Muscle layer of colon (tissue), 2 donors: ENCODE measurements around the gene TP53TG5.

Experiments
- H3K27ac ChIP-seq: one replicate; pipeline ENCODE4 v1.7.0; 2013; ENCODE audit warnings: low read depth, mild to moderate bottlenecking, low read length, moderate library complexity
- H3K27me3 ChIP-seq, 2 donors: one replicate each; pipeline ENCODE4 v1.7.0; 2013; ENCODE audit warnings: low read length in 2 of 2, mild to moderate bottlenecking in 2 of 2; ENCODE audit not compliant: insufficient read depth in 2 of 2, control insufficient read depth in 1 of 2
- H3K36me3 ChIP-seq: one replicate; pipeline ENCODE4 v1.7.0; 2013; ENCODE audit warnings: mild to moderate bottlenecking, low read length; ENCODE audit not compliant: insufficient read depth
- H3K4me1 ChIP-seq: one replicate; pipeline ENCODE4 v1.7.0; 2013; ENCODE audit warnings: mild to moderate bottlenecking, low read length; ENCODE audit not compliant: insufficient read depth
- H3K4me3 ChIP-seq, 2 donors: one replicate each; pipeline ENCODE4 v1.7.0; 2013; ENCODE audit warnings: low read length in 2 of 2, low read depth in 1 of 2, mild to moderate bottlenecking in 1 of 2, moderate library complexity in 1 of 2
- H3K9ac ChIP-seq: one replicate; pipeline ENCODE4 v1.7.0; 2013; ENCODE audit warnings: low read length
- H3K9me3 ChIP-seq: one replicate; pipeline ENCODE4 v1.7.0; 2013; ENCODE audit warnings: mild to moderate bottlenecking, low read length
- donor health status: abdominal sarcoma.
- donor health status: Adenocarcinoma of cecum.

The TP53TG5 gene

DNA sequence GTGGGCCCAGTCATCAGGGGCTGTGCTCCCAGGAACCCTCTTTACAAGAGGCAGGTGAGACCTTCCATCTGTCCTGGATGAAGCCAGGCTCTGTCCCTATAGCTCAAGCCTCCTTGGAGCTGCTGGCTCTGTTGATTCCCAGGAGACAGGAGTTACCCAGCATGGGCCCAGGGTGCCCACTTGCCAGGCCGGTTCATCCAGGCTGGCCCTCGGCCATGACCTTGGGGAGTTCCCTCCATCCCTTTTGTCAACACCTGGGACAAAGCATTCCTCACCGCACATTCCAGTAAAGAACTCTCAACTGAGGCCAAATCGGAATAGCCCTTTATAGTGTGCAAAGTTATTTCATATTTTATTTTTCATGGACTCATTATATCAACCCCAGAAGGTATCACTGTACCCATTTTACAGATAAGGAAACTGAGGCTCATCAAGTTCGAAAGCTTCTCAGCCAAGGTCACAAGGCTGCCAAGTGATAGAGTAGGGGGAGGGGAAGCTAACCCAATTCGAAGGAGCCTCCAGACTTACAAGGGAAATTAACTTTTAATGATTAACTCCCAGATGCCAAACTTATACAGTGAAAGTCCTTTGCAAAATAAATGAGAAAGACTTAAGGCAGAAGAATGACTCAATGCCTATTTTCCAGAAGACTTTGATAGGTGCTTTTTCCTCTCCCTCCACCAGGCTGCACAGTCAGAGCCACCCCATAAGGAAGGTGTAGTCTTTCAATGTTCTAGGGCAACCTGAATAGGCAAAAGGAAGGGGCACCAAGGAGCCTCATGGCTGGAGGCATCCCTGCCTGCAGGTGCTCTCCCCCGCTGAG, 48.4 kb downstream of the TP53TG5 start:
- Histone ChIP-seq H3K27ac (no peak overlapping the region), H3K36me3 (peaks cover 69% of the 10 kb centered on the region)

DNA sequence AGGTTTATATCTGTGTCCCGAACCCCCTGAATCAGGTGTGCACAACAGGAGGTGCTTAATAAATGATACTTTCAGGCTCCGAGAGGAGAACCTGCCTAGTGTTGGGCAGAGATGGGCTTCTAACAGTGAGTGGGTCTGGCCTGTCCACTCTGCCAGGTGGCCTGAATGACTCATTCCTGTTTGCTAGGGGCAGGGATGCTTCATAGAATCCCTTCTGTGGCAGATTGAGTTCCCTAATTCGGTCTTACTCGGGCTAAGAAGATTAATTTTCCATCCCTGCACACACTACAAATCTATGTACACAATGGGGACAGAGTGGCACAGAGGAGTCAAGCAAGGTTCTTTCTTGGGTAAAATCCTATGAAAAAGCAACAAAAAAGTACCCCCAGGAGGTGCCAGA, 49.7 kb downstream of the TP53TG5 start:
- Histone ChIP-seq H3K27me3 (no peaks in the 10 kb centered on the region), H3K9ac (no peak overlapping the region), H3K4me1 (no peaks in the 10 kb centered on the region), H3K4me3 (no peak overlapping the region), H3K27ac (no peak overlapping the region), H3K36me3 (peaks cover 69% of the 10 kb centered on the region), H3K9me3 (no peaks in the 10 kb centered on the region)

More for the DNA sequence above, 48.4 kb downstream of the TP53TG5 start:
- H3K4me1 ChIP-seq: no peaks in the 10 kb centered on the region
- H3K4me3 ChIP-seq: no peak overlapping the region
- no peaks in the 10 kb centered on the region for H3K9me3 ChIP-seq
- H3K27me3 ChIP-seq: no peaks in the 10 kb centered on the region
- no peak overlapping the region for H3K9ac ChIP-seq

DNA sequence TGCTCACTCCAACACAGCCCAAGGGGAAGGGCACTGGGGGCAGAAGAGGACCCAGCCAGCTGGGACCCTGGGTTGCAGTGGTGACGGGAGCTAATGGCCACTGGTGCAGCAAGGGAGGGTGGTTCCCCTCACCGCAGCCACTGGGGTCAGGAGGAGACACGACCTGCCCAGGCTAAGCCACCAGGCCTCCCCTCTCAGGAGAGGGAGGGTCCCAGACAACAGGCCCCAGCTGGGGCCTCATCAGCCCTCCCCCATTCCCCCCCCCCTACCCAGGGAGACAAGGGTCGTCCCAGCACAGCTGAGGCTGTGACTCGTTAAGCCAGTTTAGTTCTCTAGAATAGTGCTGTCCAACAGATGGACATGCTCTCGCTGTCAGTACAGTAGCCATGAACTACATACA, 52.8 kb downstream of the TP53TG5 start:
- Histone ChIP-seq H3K27me3 (no peaks in the 10 kb centered on the region), H3K4me3 (no peak overlapping the region), H3K27ac (no peak overlapping the region), H3K36me3 (peaks cover 44% of the 10 kb centered on the region), H3K4me1 (no peaks in the 10 kb centered on the region), H3K9ac (no peak overlapping the region), H3K9me3 (no peaks in the 10 kb centered on the region)

DNA sequence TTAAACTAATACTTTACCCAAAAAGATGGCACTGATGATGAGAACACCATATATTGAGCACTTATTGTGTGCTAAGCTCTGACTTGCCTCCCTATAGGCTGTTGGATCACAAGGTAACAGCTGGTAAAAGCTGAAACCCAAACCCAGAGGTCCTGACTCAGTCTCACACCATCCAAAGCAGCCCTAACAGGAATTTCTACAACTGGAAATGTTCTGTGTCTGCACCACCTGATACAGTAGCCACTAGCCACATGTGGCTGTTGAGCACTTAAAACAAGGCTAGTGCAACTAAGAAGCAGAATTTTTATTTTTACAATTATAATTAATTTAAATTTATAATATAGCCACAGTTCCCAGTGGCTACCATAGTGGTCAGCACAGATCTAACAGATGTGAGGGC, 54.4 kb downstream of the TP53TG5 start:
- no peak overlapping the region for H3K4me3 ChIP-seq
- no peaks in the 10 kb centered on the region for H3K27me3 ChIP-seq
- no peaks in the 10 kb centered on the region for H3K4me1 ChIP-seq
- no peaks in the 10 kb centered on the region for H3K9me3 ChIP-seq
- H3K27ac ChIP-seq: no peak overlapping the region
- peaks cover 27% of the 10 kb centered on the region for H3K36me3 ChIP-seq
- H3K9ac ChIP-seq: no peak overlapping the region

DNA sequence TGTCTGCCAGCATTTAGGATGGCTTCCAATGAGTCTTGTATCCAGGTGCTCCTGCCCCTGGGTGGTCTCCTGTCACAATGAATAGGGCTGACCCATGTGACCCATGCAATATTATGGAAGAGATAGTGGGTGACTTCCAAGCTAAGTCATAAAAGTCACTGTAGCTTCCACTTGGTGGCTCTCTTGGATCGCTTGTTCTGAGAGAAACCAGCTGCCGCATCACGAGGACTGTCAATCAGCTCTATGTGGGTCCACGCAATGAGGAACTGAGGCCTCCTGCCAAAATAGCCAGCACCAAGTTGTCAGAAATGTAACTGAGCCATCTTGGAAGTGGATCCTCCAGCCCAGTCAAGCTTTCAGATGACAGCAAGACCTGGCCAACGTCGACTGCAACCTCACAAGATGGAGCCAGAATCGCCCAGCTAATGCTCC, 55.2 kb downstream of the TP53TG5 start:
- Histone ChIP-seq H3K27ac (no peak overlapping the region), H3K4me1 (no peaks in the 10 kb centered on the region), H3K36me3 (peaks cover 19% of the 10 kb centered on the region), H3K4me3 (no peak overlapping the region), H3K27me3 (no peaks in the 10 kb centered on the region), H3K9ac (no peak overlapping the region), H3K9me3 (no peaks in the 10 kb centered on the region)
